ENCODE results near the gene PPP1R14D.
"Not testable (repeated sequence)": the region's sequence is repeated elsewhere in the genome, so short reads cannot be mapped to it uniquely, and the experiment has no call there.

- not testable (repeated sequence) for TF ChIP-seq POLR2A (IDR thresholded peaks at IDR 0.05; ENCODE audit: low read length); GATA1 (IDR thresholded peaks at IDR 0.05; ENCODE audit: low read depth, low read length)
Observed at GRCh38 chr15:40861147-40861546, 32.6 kb upstream of the PPP1R14D start.

All from erythroblast (primary cell).